Coronary artery (tissue), 2 donors: Measurements from ENCODE around the gene PSTPIP2.

Experiments
- DNase-seq: peaks from one replicate; pipeline ENCODE4 v3.0.0-alpha.2; 2017; ENCODE audit warnings: low spot score
- H3K27ac ChIP-seq, 2 donors: fragments of 200-600 bp; sonication (generic); one replicate each; pipeline ENCODE4 v1.5.1; 2016 to 2019
- H3K4me3 ChIP-seq: fragments of 200-600 bp; sonication (generic); 2 replicates; pipeline ENCODE4 v1.5.1; 2016; ENCODE audit warnings: mild to moderate bottlenecking, moderate library complexity
- CTCF ChIP-seq: fragments of 200-600 bp; sonication (generic); IDR thresholded peaks from one replicate; pipeline ENCODE4 v1.5.1; 2019; ENCODE audit warnings: antibody characterized with exemption

PSTPIP2 gene

GRCh38 chr18:46080156-46080555 is 8.1 kb upstream of the PSTPIP2 start:
- DNase-seq, result peak; percentile 36
- no peak for TF ChIP-seq CTCF
- no peak overlapping the region for H3K27ac ChIP-seq
- no peak overlapping the region for H3K4me3 ChIP-seq

- Histone ChIP-seq H3K27ac (no peak overlapping the region), H3K4me3 (no peak overlapping the region)
- DNase-seq, result peak; percentile 1
- TF ChIP-seq CTCF, result no peak
Observed at GRCh38 chr18:46079336-46079735, 7.3 kb upstream of the PSTPIP2 start.

GRCh38 chr18:46073474-46074331 is 1.6 kb upstream of the PSTPIP2 start:
- peak; percentile 43 for TF ChIP-seq CTCF

GRCh38 chr18:46072959-46073358 is 899 bp upstream of the PSTPIP2 start:
- Histone ChIP-seq H3K27ac (no peak overlapping the region), H3K4me3 (no peak overlapping the region)
- no peak for TF ChIP-seq CTCF
- no peak for DNase-seq

More at GRCh38 chr18:46073474-46074331, 1.6 kb upstream of the PSTPIP2 start:
- no peak overlapping the region for H3K27ac ChIP-seq
- DNase-seq, result no peak
- no peak overlapping the region for H3K4me3 ChIP-seq

- DNase-seq, result no peak
- no peak for TF ChIP-seq CTCF
- H3K27ac ChIP-seq, result peak overlapping the region; percentile 34 to 60
- peak overlapping the region; percentile 99 for H3K4me3 ChIP-seq
Observed at GRCh38 chr18:46072376-46072867, 362 bp upstream of the PSTPIP2 start.

GRCh38 chr18:46070815-46071652 is 1.0 kb downstream of the PSTPIP2 start:
- DNase-seq, result no peak
- H3K4me3 ChIP-seq, result peak overlapping the region; percentile 99
- no peak for TF ChIP-seq CTCF
- peak overlapping the region; percentile 34 to 60 for H3K27ac ChIP-seq
